Progenitor cell of endocrine pancreas (in vitro differentiated cells): ENCODE data around the gene TSKU. TPM values are rescaled to one million over a fixed set of nuclear protein-coding genes. Genes with fewer than 3 reads are reported as not detected.

Source experiments
- DNase-seq: peaks from one replicate; pipeline ENCODE4 v3.0.0; 2021; ENCODE audit warnings: low spot score; ENCODE audit not compliant: unreplicated experiment
- H3K27ac Mint-ChIP-seq: 2 replicates; pipeline ENCODE4 v1.8.0; 2021; ENCODE audit warnings: mild to moderate bottlenecking, moderate library complexity, mixed read lengths
- H3K27me3 Mint-ChIP-seq: 2 replicates; pipeline ENCODE4 v1.8.0; 2021; ENCODE audit warnings: mixed read lengths
- H3K36me3 Mint-ChIP-seq: 2 replicates; pipeline ENCODE4 v1.8.0; 2022; ENCODE audit warnings: mixed read lengths; ENCODE audit not compliant: insufficient read depth
- H3K4me1 Mint-ChIP-seq: 2 replicates; pipeline ENCODE4 v1.8.0; 2021; ENCODE audit warnings: low read depth, mixed read lengths
- H3K4me3 Mint-ChIP-seq: 2 replicates; pipeline ENCODE4 v1.8.0; 2021; ENCODE audit warnings: low read depth, mild to moderate bottlenecking, moderate library complexity, mixed read lengths
- H3K9me3 Mint-ChIP-seq: 2 replicates; pipeline ENCODE4 v1.8.0; 2021; ENCODE audit warnings: low read depth, mixed read lengths
- CTCF ChIP-seq: fragments of 200-600 bp; sonication (generic); IDR thresholded peaks from one replicate; pipeline ENCODE4 v1.5.0; 2021; ENCODE audit warnings: antibody characterized with exemption, mild to moderate bottlenecking; ENCODE audit not compliant: unreplicated experiment
- total RNA-seq: library from RNA; stranded (reverse); gene quantifications from 2 replicates; pipeline ENCODE4 v1.2.1, GENCODE V29; 2021

The TSKU gene
- total RNA-seq, 1 donor from 2014 or later, result 29.8 TPM

- no peaks in the 10 kb centered on the region for H3K27me3 Mint-ChIP-seq
- H3K36me3 Mint-ChIP-seq, result peaks cover 4% of the 10 kb centered on the region
- no peak for TF ChIP-seq CTCF
- H3K9me3 Mint-ChIP-seq, result no peaks in the 10 kb centered on the region
- H3K4me1 Mint-ChIP-seq, result peaks cover 21% of the 10 kb centered on the region
- H3K27ac Mint-ChIP-seq, result no peak overlapping the region
- H3K4me3 Mint-ChIP-seq, result no peak overlapping the region
- DNase-seq, result no peak
These were observed 15.5 kb downstream of the TSKU start for GRCh38 chr11:76798671-76799065.

GRCh38 chr11:76799066-76799804 lies 16.1 kb downstream of the TSKU start:
- no peaks in the 10 kb centered on the region for H3K27me3 Mint-ChIP-seq
- peaks cover 4% of the 10 kb centered on the region for H3K36me3 Mint-ChIP-seq
- H3K27ac Mint-ChIP-seq, result no peak overlapping the region
- peaks cover 16% of the 10 kb centered on the region for H3K4me1 Mint-ChIP-seq
- H3K4me3 Mint-ChIP-seq, result no peak overlapping the region
- H3K9me3 Mint-ChIP-seq, result no peaks in the 10 kb centered on the region
- peak; percentile 86 for TF ChIP-seq CTCF
- DNase-seq, result peak; percentile 82

- H3K4me1 Mint-ChIP-seq, result peaks cover 14% of the 10 kb centered on the region
- no peak for DNase-seq
- no peaks in the 10 kb centered on the region for H3K9me3 Mint-ChIP-seq
- H3K4me3 Mint-ChIP-seq, result no peak overlapping the region
- H3K27ac Mint-ChIP-seq, result no peak overlapping the region
- H3K27me3 Mint-ChIP-seq, result peaks cover 4% of the 10 kb centered on the region
- no peak for TF ChIP-seq CTCF
- peaks cover 4% of the 10 kb centered on the region for H3K36me3 Mint-ChIP-seq
These were observed 17.5 kb downstream of the TSKU start for GRCh38 chr11:76800466-76801200.

GRCh38 chr11:76801225-76801624 lies 18.1 kb downstream of the TSKU start:
- H3K4me3 Mint-ChIP-seq, result no peak overlapping the region
- peaks cover 4% of the 10 kb centered on the region for H3K36me3 Mint-ChIP-seq
- DNase-seq, result no peak
- H3K27ac Mint-ChIP-seq, result no peak overlapping the region
- TF ChIP-seq CTCF, result no peak
- no peaks in the 10 kb centered on the region for H3K9me3 Mint-ChIP-seq
- H3K27me3 Mint-ChIP-seq, result peaks cover 10% of the 10 kb centered on the region
- peaks cover 14% of the 10 kb centered on the region for H3K4me1 Mint-ChIP-seq

- Mint-ChIP-seq H3K4me3 (no peak overlapping the region), H3K4me1 (peaks cover 14% of the 10 kb centered on the region), H3K9me3 (no peaks in the 10 kb centered on the region), H3K36me3 (peaks cover 4% of the 10 kb centered on the region), H3K27me3 (peaks cover 14% of the 10 kb centered on the region), H3K27ac (no peak overlapping the region)
- TF ChIP-seq CTCF, result no peak
- DNase-seq, result no peak
These were observed 18.6 kb downstream of the TSKU start for GRCh38 chr11:76801736-76802135.
